ENCODE measurements around the gene DDX1. TPM values are rescaled to one million over a fixed set of nuclear protein-coding genes. Genes with fewer than 3 reads are reported as not detected.

DDX1 gene
- total RNA-seq, 1 experiment from 2014 or later = 26.9 TPM

GRCh38 chr2:15662026-15662425, 70.4 kb downstream of the DDX1 start:
- DNase-seq (ENCODE audit: low spot score) = no peak

DNA sequence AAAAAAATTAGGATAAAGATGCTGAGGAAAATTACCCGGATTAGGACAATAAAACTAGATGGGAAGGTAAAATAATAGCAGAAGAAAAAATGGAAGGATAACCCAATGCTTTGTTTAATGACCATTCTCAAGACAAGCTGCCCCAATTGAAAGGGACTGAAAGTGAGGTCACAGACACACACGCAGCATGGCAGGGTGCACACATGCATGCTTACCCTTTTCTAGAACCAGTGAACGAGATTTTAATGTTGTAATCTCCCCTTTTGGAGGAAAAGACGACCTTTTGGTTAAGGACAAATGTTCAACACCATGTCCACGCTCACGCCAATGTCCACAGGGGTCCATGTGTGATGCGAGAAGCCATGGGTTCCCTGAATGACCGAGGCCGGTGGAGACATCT, 70.9 kb downstream of the DDX1 start:
- DNase-seq (ENCODE audit: low spot score) = no peak

DNA sequence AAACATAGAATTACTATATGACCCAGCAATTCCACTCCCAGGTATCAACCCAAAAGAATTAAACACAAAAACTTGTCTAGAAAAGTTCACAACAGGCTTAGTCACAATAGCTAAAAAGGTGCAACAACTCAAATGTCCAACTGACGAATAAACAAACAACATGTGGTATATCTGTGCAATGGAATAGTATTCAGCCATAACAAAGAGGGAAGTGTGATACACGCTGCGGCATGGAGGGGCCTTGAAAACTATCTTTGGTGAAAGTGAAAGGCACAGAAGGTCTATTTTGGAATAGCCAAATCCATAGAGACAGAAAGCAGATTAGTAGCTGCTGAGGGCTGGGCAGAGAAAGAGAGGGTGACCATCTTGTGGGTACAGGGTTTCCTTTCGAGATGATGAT, 72.1 kb downstream of the DDX1 start:
- DNase-seq (ENCODE audit: low spot score) = no peak

DNA sequence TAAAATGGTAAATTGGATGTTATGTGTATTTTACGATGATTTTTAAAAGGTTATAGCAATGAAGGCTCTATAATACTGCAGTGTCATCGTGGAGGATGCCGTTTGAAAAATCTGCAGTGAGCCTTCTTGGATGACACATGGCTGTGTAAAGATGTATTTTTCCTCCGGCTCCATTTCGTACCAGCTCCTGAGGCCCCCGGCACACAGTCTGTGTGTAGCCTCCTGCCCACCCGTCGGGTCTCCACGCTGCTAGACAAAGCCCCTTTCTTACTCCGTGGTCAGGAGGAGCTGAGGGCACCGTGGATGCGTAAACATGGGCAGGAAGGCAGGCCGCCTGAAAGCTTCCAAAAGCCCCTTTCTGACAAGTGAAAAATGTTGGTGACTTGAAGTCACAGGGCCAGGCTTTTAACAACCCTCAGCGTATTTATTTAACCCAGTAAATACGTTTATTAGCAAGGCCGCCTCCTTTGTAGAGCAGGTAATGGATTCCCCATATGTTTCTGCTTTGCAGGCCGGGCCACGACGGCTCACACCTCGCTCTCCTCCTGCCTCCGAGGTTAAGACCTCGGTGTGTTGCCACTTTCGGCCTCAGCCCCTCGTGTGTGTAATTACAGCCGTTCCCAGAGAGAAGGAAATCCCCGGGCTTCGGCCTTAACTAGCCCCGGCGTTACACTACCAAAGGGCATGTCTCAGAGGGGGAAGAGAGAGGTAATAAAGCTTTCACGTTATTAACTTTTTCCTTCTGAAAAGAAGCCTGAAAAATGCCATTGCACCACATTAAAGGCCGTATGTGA, 72.8 kb downstream of the DDX1 start:
- DNase-seq (ENCODE audit: low spot score) = no peak

DNA sequence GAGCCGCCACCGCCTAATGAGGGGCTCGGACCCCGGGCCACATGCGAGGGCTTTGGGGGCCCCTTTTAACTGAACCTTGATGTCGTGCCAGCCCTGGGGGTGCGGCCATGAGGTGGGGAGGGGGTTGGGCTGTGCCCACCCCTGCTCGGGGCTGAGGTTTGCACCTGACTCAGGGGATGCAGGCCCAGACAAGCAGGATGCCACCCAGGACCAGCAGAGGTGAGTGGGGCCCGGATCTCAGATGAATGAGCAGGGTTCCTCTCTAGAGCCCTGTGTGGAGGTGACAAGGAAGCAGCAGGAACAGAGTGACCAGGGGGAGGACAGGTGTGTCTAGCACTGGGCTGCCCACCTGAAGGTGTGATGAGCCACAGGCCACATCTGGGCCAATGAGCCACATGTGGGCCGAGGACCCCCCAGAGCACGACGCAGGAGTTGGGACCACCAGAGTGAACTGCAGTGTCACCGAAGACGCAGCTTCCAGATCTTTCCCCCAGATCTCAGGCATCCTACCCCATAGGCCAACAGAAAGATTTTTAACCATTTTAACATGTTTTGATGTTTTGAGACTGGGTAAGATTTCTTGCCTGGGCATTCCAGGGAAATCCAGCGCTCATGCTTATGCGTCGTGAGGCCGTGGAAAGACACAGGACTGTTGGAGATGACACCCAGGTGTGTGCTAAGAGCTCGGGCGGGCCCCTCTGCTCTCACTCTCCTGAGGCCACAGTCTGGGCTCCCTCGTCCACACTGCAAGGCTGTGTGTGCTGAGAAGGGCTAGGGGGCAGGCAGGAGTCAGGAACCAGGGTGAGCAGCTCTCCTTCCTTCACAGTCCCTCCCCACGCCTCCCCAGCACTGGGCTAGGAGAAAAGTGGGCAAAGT, 73.6 kb downstream of the DDX1 start:
- DNase-seq (ENCODE audit: low spot score) = peak; percentile 3

DNA sequence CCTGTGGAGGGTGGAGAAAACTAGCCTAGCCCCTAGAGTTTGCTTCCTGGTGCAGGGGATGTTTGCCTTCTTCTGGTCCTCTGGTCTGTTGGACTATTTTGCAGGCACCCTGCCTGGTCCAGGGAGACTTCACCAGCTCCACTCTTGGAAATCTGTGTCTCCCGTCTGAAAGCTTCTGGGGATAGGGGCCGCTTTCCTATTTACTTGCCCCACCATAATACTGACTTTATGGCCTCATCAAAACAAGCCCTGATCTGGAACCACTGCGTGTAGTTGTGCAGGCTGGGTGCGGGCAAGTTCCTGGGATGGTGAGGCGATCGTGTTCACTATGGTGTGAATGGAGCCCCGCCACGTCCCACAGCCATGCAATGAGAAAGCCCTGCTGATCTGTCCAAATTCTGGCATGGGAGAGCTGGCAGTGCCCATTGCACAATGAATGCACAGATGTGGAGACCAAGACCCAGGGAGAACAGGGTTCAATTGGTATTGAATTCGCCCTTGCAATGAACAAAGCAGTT, 74.3 kb downstream of the DDX1 start:
- no peak for DNase-seq (ENCODE audit: low spot score)

DNA sequence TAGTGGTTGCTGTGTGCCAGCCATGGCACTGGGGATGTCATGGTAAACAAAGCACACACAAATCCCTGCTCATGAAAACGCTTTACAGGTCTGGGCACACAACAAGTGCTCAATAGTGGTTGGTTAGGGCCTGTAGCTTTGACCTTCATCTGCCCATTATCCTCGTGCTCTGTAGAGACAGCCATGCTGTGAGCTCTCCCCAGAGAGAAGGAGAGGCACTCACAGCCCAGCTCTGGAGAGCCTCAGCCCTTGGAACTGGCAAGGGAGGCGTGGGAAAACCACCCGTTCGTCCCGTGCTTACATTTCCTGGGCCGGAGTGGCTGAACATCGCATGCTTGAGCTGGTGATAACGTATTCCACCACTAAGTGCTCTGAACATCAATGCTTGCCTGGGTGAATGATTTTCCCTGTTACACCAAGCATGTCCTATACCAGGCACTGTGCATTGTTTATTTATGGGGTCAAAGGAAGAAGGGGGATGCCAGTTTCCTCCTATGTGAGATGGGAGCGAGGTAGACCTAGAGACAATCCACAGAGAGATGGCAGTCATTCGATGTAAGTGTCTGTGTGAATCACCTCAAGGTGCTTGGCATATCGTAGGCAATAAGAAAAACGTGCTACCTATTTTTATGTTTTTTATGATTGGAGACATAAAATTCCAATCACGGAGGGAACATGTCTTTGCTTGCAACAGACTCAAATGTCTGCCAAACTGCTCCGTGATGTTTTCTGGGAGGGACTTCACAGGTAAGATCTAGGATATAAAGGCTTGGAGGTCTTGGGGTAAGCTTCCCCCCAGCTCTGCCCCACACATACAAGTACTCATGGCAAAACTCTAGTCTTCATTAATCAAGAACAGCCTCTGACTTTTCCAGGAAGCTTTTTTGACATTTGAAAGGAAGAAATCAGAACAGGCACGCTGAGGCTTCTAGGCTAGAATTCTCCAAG, 75.5 kb downstream of the DDX1 start:
- no peak for DNase-seq (ENCODE audit: low spot score)

GRCh38 chr2:15667809-15668556, 76.3 kb downstream of the DDX1 start:
- no peak for DNase-seq (ENCODE audit: low spot score)

- DNase-seq (ENCODE audit: low spot score) = no peak
Measured at GRCh38 chr2:15668611-15669305, 77.1 kb downstream of the DDX1 start.

DNA sequence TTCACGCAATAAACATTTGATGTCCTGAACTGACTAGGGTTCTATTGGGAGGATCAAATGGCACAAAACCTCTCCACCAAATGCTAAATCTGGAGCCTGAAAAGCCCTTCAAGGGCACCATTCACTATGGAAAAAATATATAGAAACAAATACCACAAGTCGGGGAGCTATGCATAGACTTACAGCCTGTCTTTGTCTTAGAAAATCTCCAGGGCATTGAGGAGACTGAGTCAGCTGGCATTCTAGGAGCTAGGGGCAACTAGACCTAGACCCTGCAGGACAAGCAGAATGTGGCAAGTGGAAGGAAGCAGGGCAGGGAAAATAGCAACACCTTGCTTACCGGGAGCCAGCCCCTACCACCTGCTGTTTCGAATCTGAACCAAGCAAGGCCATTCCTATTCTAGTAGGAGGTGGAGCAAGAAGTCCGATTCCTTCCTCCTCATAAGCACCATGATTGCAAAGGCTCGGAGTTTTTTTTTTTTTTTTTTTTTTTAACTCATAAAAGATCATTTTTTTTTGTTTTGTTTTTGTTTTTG, 77.8 kb downstream of the DDX1 start:
- DNase-seq (ENCODE audit: low spot score) = no peak

DNA sequence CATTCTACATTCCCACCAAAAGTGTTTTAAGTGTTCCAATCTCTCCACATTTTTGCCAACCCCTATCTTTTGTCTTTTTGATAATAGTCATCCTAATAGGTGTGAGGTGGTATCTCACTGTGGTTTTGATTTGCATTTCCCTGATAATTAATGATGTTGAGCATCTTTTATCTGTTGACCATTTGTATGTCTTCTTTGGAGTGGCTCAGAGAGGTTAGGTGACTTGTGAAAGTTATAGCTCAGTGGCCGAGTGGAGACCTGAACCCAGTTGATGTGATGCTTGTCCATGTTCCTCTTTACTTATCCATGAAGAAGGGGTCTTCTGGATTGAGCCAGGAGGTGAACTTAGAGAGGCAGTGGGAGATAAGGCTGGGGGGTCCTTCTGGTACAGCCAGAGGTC, 78.8 kb downstream of the DDX1 start:
- no peak for DNase-seq (ENCODE audit: low spot score)

DNA sequence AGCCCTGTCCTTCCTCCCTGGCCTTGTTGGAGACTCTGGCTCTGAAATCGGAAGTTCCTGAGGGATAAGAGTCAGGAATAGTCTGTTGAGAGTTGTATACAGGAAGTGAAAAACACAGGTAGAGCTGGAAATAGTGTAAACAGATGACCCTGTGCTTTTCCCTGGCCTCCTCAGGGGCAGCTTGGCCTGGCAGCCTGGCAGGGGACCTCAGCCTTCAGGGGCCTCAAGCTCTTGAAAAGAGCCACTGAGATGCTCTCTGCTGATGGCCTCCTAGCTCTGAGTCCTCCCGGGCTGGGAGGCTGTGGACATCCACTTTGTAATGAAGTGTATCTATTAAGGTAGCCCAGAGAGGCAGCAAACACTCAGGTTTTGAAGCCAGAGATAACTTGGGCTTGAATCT, 79.3 kb downstream of the DDX1 start:
- no peak for DNase-seq (ENCODE audit: low spot score)

DNA sequence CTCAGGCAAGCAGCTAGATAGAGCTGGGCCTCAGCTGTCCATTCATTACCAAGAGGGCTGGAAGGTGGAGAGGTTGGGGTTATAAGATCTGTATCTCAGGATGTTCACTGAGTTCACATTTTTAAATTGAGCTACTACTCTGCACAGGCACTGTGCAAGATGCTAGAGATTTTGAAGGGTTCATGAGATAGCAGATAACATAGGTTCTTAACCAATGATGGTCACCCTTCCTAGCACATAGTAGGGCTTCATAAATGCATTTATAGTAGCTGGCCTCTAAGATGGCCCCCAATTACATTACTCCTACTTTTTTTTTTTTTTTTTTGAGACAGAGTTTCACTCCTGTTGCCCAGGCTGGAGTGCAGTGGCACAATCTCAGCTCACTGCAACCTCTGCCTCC, 79.7 kb downstream of the DDX1 start:
- no peak for DNase-seq (ENCODE audit: low spot score)

- DNase-seq (ENCODE audit: low spot score) = no peak
Measured at GRCh38 chr2:15671842-15672815, 80.5 kb downstream of the DDX1 start.

DNA sequence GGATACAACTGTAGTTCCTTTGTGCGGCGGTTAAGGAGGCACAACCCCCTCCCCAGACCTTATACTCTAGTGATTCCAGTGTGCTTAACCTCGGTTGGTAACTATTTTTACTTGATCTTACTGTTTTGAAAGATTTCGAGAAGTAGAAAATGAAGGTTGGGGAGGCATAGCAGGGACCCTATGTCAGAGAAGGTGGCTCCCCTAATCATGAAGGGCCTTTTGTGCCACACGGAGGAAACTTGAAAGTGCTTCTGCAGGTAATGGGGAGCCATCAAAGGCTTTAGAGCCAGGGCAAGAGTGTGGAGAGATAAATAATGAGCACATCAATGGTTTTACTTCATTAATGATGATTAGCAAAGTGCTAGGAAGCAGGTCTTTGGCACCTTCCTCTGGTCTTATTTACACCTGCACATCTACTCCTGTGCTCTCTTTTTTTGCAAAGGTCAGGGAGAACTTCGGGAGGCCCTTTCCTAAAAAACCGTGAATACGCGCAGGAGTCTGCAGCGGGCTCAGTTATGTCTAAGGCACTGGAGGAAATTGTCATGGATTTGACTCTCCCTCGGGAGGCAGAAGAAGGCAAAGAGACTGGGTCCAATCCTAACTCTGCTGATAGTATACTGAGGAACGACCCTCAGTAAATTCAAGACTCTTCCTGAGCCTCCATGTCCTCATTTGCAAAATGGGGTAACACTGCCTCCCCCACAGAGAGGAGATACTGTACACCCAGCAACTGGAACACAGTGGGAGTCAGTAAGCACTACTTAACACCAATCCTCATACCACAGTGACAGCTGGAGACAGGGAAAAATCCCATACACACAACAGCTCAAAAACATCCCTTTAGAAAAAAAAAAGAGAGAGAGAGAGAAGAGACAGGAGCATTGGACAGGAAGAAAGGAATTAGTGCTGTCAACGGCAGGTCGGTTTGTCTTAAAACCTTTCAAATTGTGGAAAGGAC, 81.6 kb downstream of the DDX1 start:
- DNase-seq (ENCODE audit: low spot score) = no peak

DNA sequence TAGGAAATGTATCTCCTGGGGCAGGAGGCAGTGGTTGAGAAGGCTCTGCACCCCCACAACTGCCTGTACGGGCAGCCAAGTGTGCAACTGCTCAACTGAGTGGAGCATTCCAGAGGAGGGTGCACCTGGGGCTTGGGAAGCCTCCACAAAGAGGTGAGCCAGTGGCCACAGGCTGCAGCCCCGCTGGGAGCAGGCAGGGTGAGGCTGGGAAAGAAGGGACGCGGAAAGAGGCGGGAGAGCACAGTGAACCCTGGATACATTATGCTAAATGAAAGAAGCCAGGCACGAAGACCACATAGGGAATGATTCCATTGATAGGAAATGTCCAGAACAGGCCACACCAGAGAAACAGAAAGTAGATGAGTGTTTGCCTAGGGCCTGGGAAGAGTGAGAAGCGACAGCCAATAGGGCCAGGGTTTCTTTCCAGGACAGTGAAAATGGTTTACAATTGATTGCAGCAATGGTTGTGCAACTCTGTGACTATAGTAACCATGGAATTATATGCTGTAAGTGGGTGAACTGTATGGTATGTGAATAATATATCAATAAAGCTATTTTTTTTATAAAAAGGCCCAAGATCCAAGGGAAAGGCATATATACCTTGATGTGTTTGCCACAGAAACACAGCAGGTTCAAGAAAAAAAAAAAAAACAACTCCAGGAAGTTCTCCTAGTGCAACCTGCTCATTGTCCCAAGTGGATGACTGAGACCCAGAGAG, 82.4 kb downstream of the DDX1 start:
- DNase-seq (ENCODE audit: low spot score) = peak; percentile 1

Measured in HT-29 (cell line).